OCI-LY1 (cell line): ENCODE measurements around the gene USP48.
"Not testable (repeated sequence)": the region's sequence is repeated elsewhere in the genome, so short reads cannot be mapped to it uniquely, and the experiment has no call there.

Source experiments
- H2AFZ ChIP-seq: fragments of 200-600 bp; sonication (generic), shearing (Covaris generic); 2 replicates; pipeline ENCODE4 v1.6.0; 2014; ENCODE audit warnings: antibody characterized with exemption, mild to moderate bottlenecking, low read length
- H3F3A ChIP-seq: fragments of 200-600 bp; sonication (generic), shearing (Covaris generic); 2 replicates; pipeline ENCODE4 v1.6.0; 2014; ENCODE audit warnings: mild to moderate bottlenecking, antibody characterized with exemption, low read length, moderate library complexity; ENCODE audit not compliant: insufficient read depth
- H3K27ac ChIP-seq: fragments of 200-600 bp; sonication (generic); 2 replicates; pipeline ENCODE4 v1.5.1; 2014; ENCODE audit warnings: low read length, mixed run types, mild to moderate bottlenecking, low read depth; ENCODE audit not compliant: poor library complexity, severe bottlenecking
- H3K27me3 ChIP-seq: fragments of 200-600 bp; sonication (generic); 2 replicates; pipeline ENCODE4 v1.6.0; 2014; ENCODE audit warnings: antibody characterized with exemption, mild to moderate bottlenecking, low read length, moderate library complexity; ENCODE audit not compliant: insufficient read depth
- H3K36me3 ChIP-seq: fragments of 200-600 bp; sonication (generic); 2 replicates; pipeline ENCODE4 v1.6.1; 2014; ENCODE audit warnings: mild to moderate bottlenecking, antibody characterized with exemption, low read length, moderate library complexity, mixed read lengths; ENCODE audit not compliant: insufficient read depth
- H3K4me1 ChIP-seq: fragments of 200-600 bp; sonication (generic); 2 replicates; pipeline ENCODE4 v1.5.1; 2014; ENCODE audit warnings: mild to moderate bottlenecking, low read length, moderate library complexity; ENCODE audit not compliant: insufficient read depth, severe bottlenecking
- H3K4me2 ChIP-seq: fragments of 200-600 bp; sonication (generic), shearing (Covaris generic); 2 replicates; pipeline ENCODE4 v1.6.1; 2014; ENCODE audit warnings: low read length
- H3K4me3 ChIP-seq: fragments of 200-600 bp; sonication (generic); 2 replicates; pipeline ENCODE4 v1.5.1; 2014; ENCODE audit warnings: low read length, low read depth, mild to moderate bottlenecking, mixed read lengths; ENCODE audit not compliant: poor library complexity, severe bottlenecking
- H3K79me2 ChIP-seq: fragments of 200-600 bp; shearing (Covaris generic); 2 replicates; pipeline ENCODE4 v1.6.1; 2016; ENCODE audit warnings: mixed run types, low read length, mixed read lengths; ENCODE audit not compliant: insufficient read depth
- H3K9ac ChIP-seq: fragments of 200-600 bp; sonication (generic), shearing (Covaris generic); 2 replicates; pipeline ENCODE4 v1.6.1; 2014; ENCODE audit warnings: mild to moderate bottlenecking, low read length, mixed read lengths
- H3K9me2 ChIP-seq: fragments of 200-600 bp; sonication (generic), shearing (Covaris generic); 2 replicates; pipeline ENCODE4 v1.6.1; 2014; ENCODE audit warnings: low read depth, mild to moderate bottlenecking, low read length, mixed read lengths
- H3K9me3 ChIP-seq: fragments of 200-600 bp; shearing (Covaris generic); 2 replicates; pipeline ENCODE4 v1.6.1; 2014; ENCODE audit warnings: low read length, mixed read lengths
- H4K20me1 ChIP-seq: fragments of 200-600 bp; sonication (generic), shearing (Covaris generic); 2 replicates; pipeline ENCODE4 v1.6.0; 2016; ENCODE audit warnings: mild to moderate bottlenecking, low read length; ENCODE audit not compliant: insufficient read depth
- EZH2 ChIP-seq: fragments of 200-600 bp; sonication (generic), shearing (Covaris generic); IDR thresholded peaks from 2 replicates; pipeline ENCODE4 v1.8.0; 2017; ENCODE audit warnings: borderline replicate concordance, mixed run types, mild to moderate bottlenecking, antibody characterized with exemption, low read length, moderate library complexity, mixed read lengths
- TF ChIP-seq, protein P1 (sequence below): fragments of 200-600 bp; sonication (generic), shearing (Covaris generic); IDR thresholded peaks from 2 replicates; pipeline ENCODE4 v1.5.1; 2017; ENCODE audit warnings: mild to moderate bottlenecking, antibody characterized with exemption, low read length, moderate library complexity, mixed read lengths

The USP48 gene

DNA sequence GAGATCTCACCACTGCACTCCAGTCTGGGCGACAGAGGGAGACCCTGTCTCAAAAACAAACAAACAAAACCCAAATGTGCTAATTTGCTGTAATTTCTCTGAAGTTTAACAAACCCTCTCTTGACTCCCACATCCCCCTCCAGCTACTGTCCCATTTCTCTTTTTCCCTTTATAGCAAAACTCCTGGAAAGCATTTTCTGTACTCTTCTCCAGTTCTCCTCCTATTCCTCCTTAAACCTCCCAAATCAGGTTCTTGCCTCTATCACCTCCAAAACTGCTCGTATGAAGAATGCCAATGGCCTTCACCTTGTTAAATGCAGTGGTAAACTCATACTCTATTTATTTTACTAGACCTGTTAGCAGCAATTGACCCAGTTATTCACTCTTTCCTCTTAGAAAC lies 3.7 kb upstream of the USP48 start:
- no peak overlapping the region for H3K4me3 ChIP-seq
- no peaks in the 10 kb centered on the region for H3K9me3 ChIP-seq
- H3K4me1 ChIP-seq = peaks cover 3% of the 10 kb centered on the region
- no peak overlapping the region for H3K27ac ChIP-seq
- H3K4me2 ChIP-seq = no peak overlapping the region
- H2AFZ ChIP-seq = no peak overlapping the region
- TF ChIP-seq EZH2 = no peak
- TF ChIP-seq, protein P1, sequence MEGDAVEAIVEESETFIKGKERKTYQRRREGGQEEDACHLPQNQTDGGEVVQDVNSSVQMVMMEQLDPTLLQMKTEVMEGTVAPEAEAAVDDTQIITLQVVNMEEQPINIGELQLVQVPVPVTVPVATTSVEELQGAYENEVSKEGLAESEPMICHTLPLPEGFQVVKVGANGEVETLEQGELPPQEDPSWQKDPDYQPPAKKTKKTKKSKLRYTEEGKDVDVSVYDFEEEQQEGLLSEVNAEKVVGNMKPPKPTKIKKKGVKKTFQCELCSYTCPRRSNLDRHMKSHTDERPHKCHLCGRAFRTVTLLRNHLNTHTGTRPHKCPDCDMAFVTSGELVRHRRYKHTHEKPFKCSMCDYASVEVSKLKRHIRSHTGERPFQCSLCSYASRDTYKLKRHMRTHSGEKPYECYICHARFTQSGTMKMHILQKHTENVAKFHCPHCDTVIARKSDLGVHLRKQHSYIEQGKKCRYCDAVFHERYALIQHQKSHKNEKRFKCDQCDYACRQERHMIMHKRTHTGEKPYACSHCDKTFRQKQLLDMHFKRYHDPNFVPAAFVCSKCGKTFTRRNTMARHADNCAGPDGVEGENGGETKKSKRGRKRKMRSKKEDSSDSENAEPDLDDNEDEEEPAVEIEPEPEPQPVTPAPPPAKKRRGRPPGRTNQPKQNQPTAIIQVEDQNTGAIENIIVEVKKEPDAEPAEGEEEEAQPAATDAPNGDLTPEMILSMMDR = no peak
- no peak overlapping the region for H3K9ac ChIP-seq
- H4K20me1 ChIP-seq = no peaks in the 10 kb centered on the region
- no peaks in the 10 kb centered on the region; the same call in 1 of the 2 replicates for H3K36me3 ChIP-seq
- no peaks in the 10 kb centered on the region for H3F3A ChIP-seq
- peaks cover 8% of the 10 kb centered on the region for H3K79me2 ChIP-seq
- no peaks in the 10 kb centered on the region for H3K9me2 ChIP-seq
- no peaks in the 10 kb centered on the region for H3K27me3 ChIP-seq

DNA sequence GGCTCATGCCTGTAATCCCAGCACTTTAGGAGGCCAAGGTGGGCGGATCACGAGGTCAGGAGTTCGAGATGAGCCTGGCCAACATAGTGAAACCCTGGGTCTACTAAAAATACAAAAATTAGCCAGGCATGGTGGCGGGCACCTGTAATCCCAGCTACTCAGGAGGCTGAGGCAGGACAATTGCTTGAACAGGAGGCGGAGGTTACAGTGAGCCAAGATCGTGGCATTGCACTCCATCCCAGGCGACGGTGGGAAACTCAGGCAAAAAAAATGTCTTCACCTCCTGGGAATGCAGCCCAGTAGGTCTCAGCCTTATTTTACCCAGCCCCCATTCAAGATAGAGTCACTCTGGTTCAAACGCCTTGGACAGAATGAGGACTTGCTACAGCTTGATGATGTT lies 2.8 kb upstream of the USP48 start:
- not testable (repeated sequence) for H3K9me3 ChIP-seq, H3K9ac ChIP-seq, H3K9me2 ChIP-seq, H3K4me1 ChIP-seq, H3K27me3 ChIP-seq, H3K36me3 ChIP-seq, H3K4me2 ChIP-seq, H4K20me1 ChIP-seq, H3K27ac ChIP-seq, H3K4me3 ChIP-seq, H2AFZ ChIP-seq, H3F3A ChIP-seq
- H3K79me2 ChIP-seq = peaks cover 17% of the 10 kb centered on the region

DNA sequence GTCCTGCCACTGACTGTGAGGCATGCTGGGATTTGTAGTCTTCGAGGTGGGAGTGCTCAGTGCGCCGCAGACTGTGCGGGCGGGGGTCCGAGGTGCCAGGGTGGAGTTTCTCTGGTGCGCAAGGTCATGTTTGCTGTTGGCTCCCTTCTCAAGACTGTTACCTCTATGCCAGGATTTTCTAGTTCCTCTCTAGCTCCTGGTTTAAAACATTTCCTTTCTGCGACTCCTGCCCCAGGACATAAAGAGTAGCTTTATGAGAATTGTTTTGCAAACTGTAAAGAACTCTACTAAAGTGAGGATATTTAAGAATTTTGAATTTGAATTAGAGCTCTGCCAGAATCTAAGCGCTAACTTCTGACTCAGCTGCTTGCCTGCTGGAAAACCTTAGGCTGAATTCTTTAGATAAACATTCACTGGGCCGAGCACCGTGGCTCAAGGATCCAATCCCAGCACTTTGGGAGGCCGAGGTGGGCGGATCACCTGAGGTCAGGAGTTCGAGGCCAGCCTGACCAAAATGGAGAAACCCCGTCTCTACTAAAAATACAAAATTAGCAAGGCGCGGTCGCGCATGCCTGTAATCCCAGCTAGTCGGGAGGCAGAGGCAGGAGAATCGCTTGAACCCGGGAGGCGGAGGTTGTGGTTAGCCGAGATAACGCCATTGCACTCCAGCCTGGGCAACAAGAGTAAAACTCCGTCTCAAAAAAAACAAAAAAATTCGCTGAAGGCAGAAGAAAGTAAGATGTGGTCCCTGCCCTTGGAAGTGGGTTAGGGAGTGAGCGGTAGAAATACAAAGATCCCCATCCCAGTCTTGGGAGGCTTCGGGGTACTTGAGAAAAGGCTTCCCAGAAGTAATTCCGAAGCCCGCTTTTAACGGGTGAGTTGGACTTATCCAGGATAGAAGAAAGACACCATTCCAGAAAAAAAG lies 992 bp upstream of the USP48 start:
- Histone ChIP-seq H3K27ac (peak overlapping the region; percentile 97), H3K27me3 (no peaks in the 10 kb centered on the region), H3K4me2 (peak overlapping the region; percentile 82), H3K9me2 (no peaks in the 10 kb centered on the region), H3K9me3 (no peaks in the 10 kb centered on the region), H4K20me1 (no peaks in the 10 kb centered on the region), H3K79me2 (peaks cover 35% of the 10 kb centered on the region), H3F3A (no peaks in the 10 kb centered on the region), H2AFZ (peak overlapping the region; percentile 42; the same call in 1 of the 2 replicates), H3K9ac (peak overlapping the region; percentile 87), H3K36me3 (no peaks in the 10 kb centered on the region; the same call in 1 of the 2 replicates), H3K4me1 (peaks cover 18% of the 10 kb centered on the region), H3K4me3 (peak overlapping the region; percentile 72)
- TF ChIP-seq, protein P1 = no peak
- TF ChIP-seq EZH2 = no peak
